Thyroid gland (tissue), 4 donors: ENCODE results near the gene GLT8D1. TPM values are rescaled to one million over a fixed set of nuclear protein-coding genes. Genes with fewer than 3 reads are reported as not detected.

Experiments
- DNase-seq, 2 donors: peaks; one replicate each; pipeline ENCODE4 v3.0.0-alpha.2; 2019
- H3K27ac ChIP-seq, 3 donors: fragments of 200-600 bp; sonication (generic); 1 replicate in 2 of 3; 2 replicates in 1 of 3; pipeline ENCODE4 v1.5.1; 2016 to 2019; ENCODE audit warnings: mild to moderate bottlenecking in 1 of 3, moderate library complexity in 1 of 3
- H3K27me3 ChIP-seq: fragments of 200-600 bp; sonication (generic); one replicate; pipeline ENCODE4 v1.5.1; 2019
- H3K36me3 ChIP-seq, 2 donors: fragments of 200-600 bp; sonication (generic); one replicate each; pipeline ENCODE4 v1.5.1; 2016 to 2019
- H3K4me1 ChIP-seq, 2 donors: fragments of 200-600 bp; sonication (generic); one replicate each; pipeline ENCODE4 v1.5.1; 2017 to 2019
- H3K4me3 ChIP-seq, 3 donors: fragments of 200-600 bp; sonication (generic); replicated peaks in 1 of 3; 1 replicate in 2 of 3; 2 replicates in 1 of 3; pipeline ENCODE4 v1.5.1; 2016; ENCODE audit warnings: mild to moderate bottlenecking in 1 of 3
- H3K9me3 ChIP-seq: fragments of 200-600 bp; sonication (generic); one replicate; pipeline ENCODE4 v1.5.1; 2017
- POLR2A ChIP-seq, 2 donors: fragments of 450-650 bp; IDR thresholded peaks; one replicate each; pipeline ENCODE4 v1.6.1; 2017; ENCODE audit warnings: antibody characterized with exemption in 2 of 2, mild to moderate bottlenecking in 2 of 2, moderate library complexity in 1 of 2
- WGBS, 2 donors: methylation state at CpG; one replicate each; pipeline ENCODE4 v1.1.5; 2017; 5-methylcytosine and 5-hydroxymethylcytosine counted together
- intact Hi-C: fragments of 100-400 bp; cut with DNase I; formaldehyde crosslinking; loops from one replicate; pipeline ENCODE4 v1.15.1; 2023
- total RNA-seq, 4 donors: library from RNA; depleted of rRNA; stranded (reverse); fragments of >200 nt; gene quantifications; one replicate each; pipeline ENCODE4 v1.2.3, GENCODE V29; 2016
- TF ChIP-seq, protein P1 (sequence below), 6 experiments: fragments of 200-600 bp in 3 of 6; fragments of 450-650 bp in 3 of 6; sonication (generic) in 3 of 6; IDR thresholded peaks; one replicate each; pipeline ENCODE4 v1.5.1; 2016 to 2019; ENCODE audit warnings: antibody characterized with exemption in 6 of 6, mild to moderate bottlenecking in 2 of 6, inconsistent platforms in 1 of 6, moderate library complexity in 1 of 6

The GLT8D1 gene
- total RNA-seq, 4 donors from 2014 or later = 97.8 to 145 (median 107) TPM

DNA sequence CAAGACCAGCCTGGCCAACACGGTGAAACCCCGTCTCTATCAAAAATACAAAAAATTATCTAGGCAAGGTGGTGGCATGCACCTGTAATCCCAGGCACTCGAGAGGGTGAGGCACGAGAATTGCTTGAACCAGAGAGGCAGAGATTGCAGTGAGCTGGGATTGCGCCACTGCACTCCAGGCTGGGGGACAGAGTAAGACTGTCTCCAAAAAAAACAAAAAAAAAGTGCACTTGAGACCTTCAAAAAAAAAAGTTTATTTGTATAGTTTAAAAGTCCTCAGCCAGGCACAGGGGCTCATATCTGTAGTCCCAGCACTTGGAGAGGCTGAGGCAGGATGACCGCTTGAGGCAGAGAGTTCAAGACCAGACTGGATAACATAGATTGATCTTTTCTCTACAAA lies 22.0 kb downstream of the GLT8D1 start:
- Histone ChIP-seq H3K9me3 (no peaks in the 10 kb centered on the region), H3K27ac (peak overlapping the region in 1 of 3 donors; percentile 67), H3K36me3 (peaks cover 14 to 19% of the 10 kb centered on the region in 2 donors), H3K27me3 (no peaks in the 10 kb centered on the region), H3K4me1 (peaks cover 17 to 47% of the 10 kb centered on the region in 2 donors), H3K4me3 (no peak overlapping the region)
- WGBS, 2 donors = 52 to 57% methylated on average over 6 of the region's 6 CpGs
- intact Hi-C loops = loop anchor here (10.0 kb wide), 1 partner anchor 229 kb away; the partner anchor contains the start of genes NISCH and TNNC1
- DNase-seq = peak; percentile 50 to 80
- TF ChIP-seq, protein P1, sequence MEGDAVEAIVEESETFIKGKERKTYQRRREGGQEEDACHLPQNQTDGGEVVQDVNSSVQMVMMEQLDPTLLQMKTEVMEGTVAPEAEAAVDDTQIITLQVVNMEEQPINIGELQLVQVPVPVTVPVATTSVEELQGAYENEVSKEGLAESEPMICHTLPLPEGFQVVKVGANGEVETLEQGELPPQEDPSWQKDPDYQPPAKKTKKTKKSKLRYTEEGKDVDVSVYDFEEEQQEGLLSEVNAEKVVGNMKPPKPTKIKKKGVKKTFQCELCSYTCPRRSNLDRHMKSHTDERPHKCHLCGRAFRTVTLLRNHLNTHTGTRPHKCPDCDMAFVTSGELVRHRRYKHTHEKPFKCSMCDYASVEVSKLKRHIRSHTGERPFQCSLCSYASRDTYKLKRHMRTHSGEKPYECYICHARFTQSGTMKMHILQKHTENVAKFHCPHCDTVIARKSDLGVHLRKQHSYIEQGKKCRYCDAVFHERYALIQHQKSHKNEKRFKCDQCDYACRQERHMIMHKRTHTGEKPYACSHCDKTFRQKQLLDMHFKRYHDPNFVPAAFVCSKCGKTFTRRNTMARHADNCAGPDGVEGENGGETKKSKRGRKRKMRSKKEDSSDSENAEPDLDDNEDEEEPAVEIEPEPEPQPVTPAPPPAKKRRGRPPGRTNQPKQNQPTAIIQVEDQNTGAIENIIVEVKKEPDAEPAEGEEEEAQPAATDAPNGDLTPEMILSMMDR (IDR thresholded peaks at IDR 0.05) = no peak
- TF ChIP-seq POLR2A (IDR thresholded peaks at IDR 0.05) = no peak

DNA sequence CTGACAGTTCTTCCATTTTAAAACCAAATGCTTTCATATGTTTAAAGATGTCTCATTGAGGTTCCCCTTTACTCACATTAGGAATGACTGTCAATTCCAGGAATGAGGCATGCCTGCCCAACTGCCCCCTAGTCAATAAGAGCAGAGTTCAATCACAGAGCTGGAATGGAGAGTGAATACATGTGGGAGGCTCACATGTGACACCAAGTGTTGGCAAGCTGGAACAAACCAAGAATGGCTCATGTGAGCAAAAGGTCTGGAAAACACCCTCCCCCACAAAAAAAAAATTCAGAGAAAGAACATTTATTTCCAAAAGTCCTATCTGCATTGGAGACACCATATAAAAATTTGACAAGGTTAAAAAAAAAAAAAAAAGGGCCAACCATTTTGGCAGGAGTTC lies 23.6 kb downstream of the GLT8D1 start:
- Histone ChIP-seq H3K4me3 (no peak overlapping the region), H3K36me3 (peaks cover 13 to 21% of the 10 kb centered on the region in 2 donors), H3K9me3 (no peaks in the 10 kb centered on the region), H3K27ac (peak overlapping the region in 2 of 3 donors; percentile 27 to 31), H3K27me3 (no peaks in the 10 kb centered on the region), H3K4me1 (peaks cover 17 to 41% of the 10 kb centered on the region in 2 donors)
- peak; percentile 41 to 47 for DNase-seq
- no peak for TF ChIP-seq POLR2A (IDR thresholded peaks at IDR 0.05)
- TF ChIP-seq, protein P1 (IDR thresholded peaks at IDR 0.05) = peak in 3 of 6 experiments; percentile 15 to 36 (median 20)
- intact Hi-C loops = loop anchor here (10.0 kb wide), 1 partner anchor 227 kb away; the partner anchor contains the start of genes NISCH and TNNC1

DNA sequence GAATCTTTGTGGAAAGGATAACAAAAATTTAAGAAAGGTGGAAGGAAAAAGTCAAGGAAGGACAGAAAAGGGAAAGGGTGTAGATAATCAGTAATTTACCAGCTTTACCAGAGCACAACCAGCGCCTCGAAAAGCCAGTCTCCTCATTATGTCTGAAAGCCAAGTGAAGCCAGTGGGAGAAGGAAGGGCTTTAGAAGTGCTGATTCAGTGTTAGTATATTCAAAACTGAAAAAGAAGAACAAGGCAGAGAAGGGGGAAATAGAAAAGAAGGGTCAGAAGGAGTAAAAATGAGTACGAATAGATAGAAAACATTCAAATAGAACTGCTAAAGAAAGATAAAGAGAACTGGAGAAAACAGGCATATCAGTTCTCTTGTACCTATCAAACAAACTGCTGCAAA lies 24.0 kb downstream of the GLT8D1 start:
- H3K4me1 ChIP-seq = peaks cover 17 to 37% of the 10 kb centered on the region in 2 donors
- no peak for DNase-seq
- TF ChIP-seq, protein P1 (IDR thresholded peaks at IDR 0.05) = no peak
- TF ChIP-seq POLR2A (IDR thresholded peaks at IDR 0.05) = no peak
- no peak overlapping the region for H3K4me3 ChIP-seq
- H3K9me3 ChIP-seq = no peaks in the 10 kb centered on the region
- intact Hi-C loops = loop anchor here (10.0 kb wide), 1 partner anchor 227 kb away; the partner anchor contains the start of genes NISCH and TNNC1
- peaks cover 16 to 25% of the 10 kb centered on the region in 2 donors for H3K36me3 ChIP-seq
- no peaks in the 10 kb centered on the region for H3K27me3 ChIP-seq
- WGBS, 2 donors = 73 to 80% methylated on average over 3 of the region's 3 CpGs
- H3K27ac ChIP-seq = peak overlapping the region in 2 of 3 donors; percentile 27 to 31

DNA sequence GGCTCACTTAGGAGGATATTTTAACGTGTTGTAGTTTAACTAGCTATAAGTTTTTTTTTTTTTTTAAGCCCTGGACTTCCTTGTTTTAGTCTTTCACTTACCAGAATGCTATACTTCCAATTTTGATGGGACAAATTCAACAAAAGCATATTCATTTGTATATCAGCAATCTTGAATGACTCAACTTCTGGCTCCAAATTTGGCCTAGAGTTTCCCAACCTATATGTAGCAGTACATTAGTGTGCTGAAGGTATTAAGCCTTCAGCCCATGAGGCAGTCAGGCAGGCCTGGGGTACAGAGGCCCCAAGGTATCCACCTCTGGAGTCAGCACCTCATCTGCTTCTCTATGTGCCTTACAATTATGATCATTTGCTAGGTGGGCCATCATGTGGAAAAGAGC lies 25.8 kb downstream of the GLT8D1 start:
- peaks cover 16 to 34% of the 10 kb centered on the region in 2 donors for H3K4me1 ChIP-seq
- H3K27ac ChIP-seq = no peak overlapping the region
- no peaks in the 10 kb centered on the region for H3K27me3 ChIP-seq
- H3K9me3 ChIP-seq = no peaks in the 10 kb centered on the region
- WGBS, 2 donors = 72 to 77% methylated on average over 1 of the region's 1 CpG
- intact Hi-C loops = loop anchor here (10.0 kb wide), 1 partner anchor 225 kb away; the partner anchor contains the start of genes NISCH and TNNC1
- no peak for DNase-seq
- peaks cover 26 to 33% of the 10 kb centered on the region in 2 donors for H3K36me3 ChIP-seq
- no peak overlapping the region for H3K4me3 ChIP-seq
- TF ChIP-seq, protein P1 (IDR thresholded peaks at IDR 0.05) = no peak
- TF ChIP-seq POLR2A (IDR thresholded peaks at IDR 0.05) = no peak

DNA sequence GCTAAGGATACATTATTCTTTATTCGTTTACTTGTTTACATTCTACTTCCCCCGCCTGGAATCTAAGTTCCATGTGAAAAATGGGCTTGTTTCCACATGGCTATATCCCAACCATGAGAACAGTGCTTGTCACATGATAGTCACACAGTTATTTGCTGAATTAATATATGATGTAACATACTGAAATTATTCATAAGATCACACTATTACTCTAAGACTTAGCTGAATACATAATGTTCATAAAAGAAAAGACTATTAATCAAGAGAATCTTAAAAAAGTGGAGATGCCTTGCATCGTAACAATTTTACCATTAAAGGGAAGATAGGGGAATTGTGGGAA lies 26.4 kb downstream of the GLT8D1 start:
- Histone ChIP-seq H3K36me3 (peaks cover 28 to 34% of the 10 kb centered on the region in 2 donors), H3K4me1 (peaks cover 12 to 28% of the 10 kb centered on the region in 2 donors), H3K4me3 (no peak overlapping the region), H3K27ac (no peak overlapping the region), H3K27me3 (no peaks in the 10 kb centered on the region), H3K9me3 (no peaks in the 10 kb centered on the region)
- 89 to 94% methylated on average over 3 of the region's 3 CpGs for WGBS, 2 donors
- no peak for DNase-seq
- intact Hi-C loops = no loop called here
- TF ChIP-seq, protein P1 (IDR thresholded peaks at IDR 0.05) = no peak
- no peak for TF ChIP-seq POLR2A (IDR thresholded peaks at IDR 0.05)
